Vagina (tissue), 2 donors: ENCODE data around the gene ZBTB7C. TPM values are rescaled to one million over a fixed set of nuclear protein-coding genes. Genes with fewer than 3 reads are reported as not detected.

Experiments
- DNase-seq, 2 donors: peaks; one replicate each; pipeline ENCODE4 v3.0.0-alpha.2; 2017; ENCODE audit errors: extremely low spot score in 2 of 2
- H3K27ac ChIP-seq: fragments of 200-600 bp; sonication (generic); one replicate; pipeline ENCODE4 v1.5.1; 2019
- H3K27me3 ChIP-seq: fragments of 200-600 bp; sonication (generic); one replicate; pipeline ENCODE4 v1.5.1; 2019
- H3K36me3 ChIP-seq, 2 donors: fragments of 200-600 bp; sonication (generic); one replicate each; pipeline ENCODE4 v1.5.1; 2017 to 2019
- H3K4me1 ChIP-seq: fragments of 200-600 bp; sonication (generic); one replicate; pipeline ENCODE4 v1.5.1; 2019
- H3K4me3 ChIP-seq, 2 donors: fragments of 200-600 bp; sonication (generic); 1 replicate in 1 of 2; 2 replicates in 1 of 2; pipeline ENCODE4 v1.5.1; 2016 to 2019
- H3K9me3 ChIP-seq: fragments of 200-600 bp; sonication (generic); one replicate; pipeline ENCODE4 v1.5.1; 2019
- POLR2A ChIP-seq, 2 donors: fragments of 450-650 bp; IDR thresholded peaks; one replicate each; pipeline ENCODE4 v1.6.1; 2017; ENCODE audit warnings: antibody characterized with exemption in 2 of 2, mild to moderate bottlenecking in 2 of 2, moderate library complexity in 2 of 2
- POLR2AphosphoS5 ChIP-seq, 2 donors: sonication (generic); formaldehyde crosslinking; IDR thresholded peaks; one replicate each; pipeline ENCODE4 v1.9.0; 2017; ENCODE audit warnings: antibody characterized with exemption in 2 of 2, mild to moderate bottlenecking in 2 of 2, low read depth in 1 of 2; ENCODE audit not compliant: insufficient read depth in 1 of 2
- intact Hi-C: fragments of 100-400 bp; cut with DNase I; formaldehyde crosslinking; loops from one replicate; pipeline ENCODE4 v1.15.1; 2023
- total RNA-seq: library from RNA; depleted of rRNA; stranded (reverse); fragments of >200 nt; gene quantifications from one replicate; pipeline ENCODE4 v1.2.3, GENCODE V29; 2016
- TF ChIP-seq, protein P1 (sequence below), 3 experiments: fragments of 450-650 bp in 2 of 3; fragments of 200-600 bp in 1 of 3; sonication (generic) in 1 of 3; IDR thresholded peaks; one replicate each; pipeline ENCODE4 v1.5.1; 2017 to 2019; ENCODE audit warnings: antibody characterized with exemption in 3 of 3, mild to moderate bottlenecking in 2 of 3, moderate library complexity in 2 of 3

The ZBTB7C gene
- total RNA-seq, 1 donor from 2014 or later, result 40.5 TPM

- H3K27ac ChIP-seq, result peak overlapping the region; percentile 64
- no peak for DNase-seq
- peaks cover 22% of the 10 kb centered on the region for H3K4me1 ChIP-seq
- peak; percentile 14 to 37 for TF ChIP-seq POLR2AphosphoS5 (IDR thresholded peaks at IDR 0.05; ENCODE audit: insufficient read depth in 1 of 2, low read depth in 1 of 2)
- TF ChIP-seq POLR2A (IDR thresholded peaks at IDR 0.05), result no peak
- no peak overlapping the region for H3K4me3 ChIP-seq
- intact Hi-C loops, result no loop called here
- no peaks in the 10 kb centered on the region for H3K36me3 ChIP-seq
- H3K9me3 ChIP-seq, result no peaks in the 10 kb centered on the region
- H3K27me3 ChIP-seq, result no peaks in the 10 kb centered on the region
Measured at GRCh38 chr18:48453330-48454066, 44.3 kb upstream of the ZBTB7C start.

GRCh38 chr18:48452861-48453323 is 43.7 kb upstream of the ZBTB7C start:
- Histone ChIP-seq H3K27ac (peak overlapping the region; percentile 64), H3K4me1 (peaks cover 22% of the 10 kb centered on the region), H3K4me3 (no peak overlapping the region), H3K36me3 (no peaks in the 10 kb centered on the region), H3K27me3 (no peaks in the 10 kb centered on the region), H3K9me3 (no peaks in the 10 kb centered on the region)
- intact Hi-C loops, result no loop called here
- DNase-seq, result no peak
- TF ChIP-seq POLR2A (IDR thresholded peaks at IDR 0.05) (no peak), POLR2AphosphoS5 (IDR thresholded peaks at IDR 0.05; ENCODE audit: insufficient read depth in 1 of 2, low read depth in 1 of 2) (no peak)
- TF ChIP-seq, protein P1, sequence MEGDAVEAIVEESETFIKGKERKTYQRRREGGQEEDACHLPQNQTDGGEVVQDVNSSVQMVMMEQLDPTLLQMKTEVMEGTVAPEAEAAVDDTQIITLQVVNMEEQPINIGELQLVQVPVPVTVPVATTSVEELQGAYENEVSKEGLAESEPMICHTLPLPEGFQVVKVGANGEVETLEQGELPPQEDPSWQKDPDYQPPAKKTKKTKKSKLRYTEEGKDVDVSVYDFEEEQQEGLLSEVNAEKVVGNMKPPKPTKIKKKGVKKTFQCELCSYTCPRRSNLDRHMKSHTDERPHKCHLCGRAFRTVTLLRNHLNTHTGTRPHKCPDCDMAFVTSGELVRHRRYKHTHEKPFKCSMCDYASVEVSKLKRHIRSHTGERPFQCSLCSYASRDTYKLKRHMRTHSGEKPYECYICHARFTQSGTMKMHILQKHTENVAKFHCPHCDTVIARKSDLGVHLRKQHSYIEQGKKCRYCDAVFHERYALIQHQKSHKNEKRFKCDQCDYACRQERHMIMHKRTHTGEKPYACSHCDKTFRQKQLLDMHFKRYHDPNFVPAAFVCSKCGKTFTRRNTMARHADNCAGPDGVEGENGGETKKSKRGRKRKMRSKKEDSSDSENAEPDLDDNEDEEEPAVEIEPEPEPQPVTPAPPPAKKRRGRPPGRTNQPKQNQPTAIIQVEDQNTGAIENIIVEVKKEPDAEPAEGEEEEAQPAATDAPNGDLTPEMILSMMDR (IDR thresholded peaks at IDR 0.05), result no peak

DNA sequence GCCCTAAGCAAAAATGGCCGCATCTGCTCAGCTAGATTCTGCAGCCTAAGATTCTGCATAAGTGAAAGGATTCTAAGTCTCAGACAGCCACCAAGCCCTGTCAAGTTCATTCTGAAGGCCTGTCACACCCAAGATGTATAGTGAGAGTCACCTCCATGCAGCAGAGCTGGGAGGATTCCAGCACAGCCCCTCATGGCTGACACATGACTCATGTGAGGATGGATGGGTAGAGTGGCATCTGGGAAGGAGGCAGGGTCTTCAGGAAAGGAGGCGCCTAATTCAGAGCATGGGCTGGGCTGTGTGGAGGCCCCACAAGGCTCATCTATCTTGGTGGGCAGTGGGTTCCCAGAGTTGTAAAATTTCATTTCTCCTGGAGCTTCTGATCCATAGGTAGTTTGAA is 41.5 kb upstream of the ZBTB7C start:
- Histone ChIP-seq H3K9me3 (no peaks in the 10 kb centered on the region), H3K27ac (no peak overlapping the region), H3K36me3 (no peaks in the 10 kb centered on the region), H3K27me3 (no peaks in the 10 kb centered on the region), H3K4me3 (no peak overlapping the region), H3K4me1 (peaks cover 34% of the 10 kb centered on the region)
- TF ChIP-seq, protein P1 (IDR thresholded peaks at IDR 0.05), result no peak
- TF ChIP-seq POLR2A (IDR thresholded peaks at IDR 0.05) (no peak), POLR2AphosphoS5 (IDR thresholded peaks at IDR 0.05; ENCODE audit: insufficient read depth in 1 of 2, low read depth in 1 of 2) (no peak)
- DNase-seq, result no peak
- intact Hi-C loops, result no loop called here

DNA sequence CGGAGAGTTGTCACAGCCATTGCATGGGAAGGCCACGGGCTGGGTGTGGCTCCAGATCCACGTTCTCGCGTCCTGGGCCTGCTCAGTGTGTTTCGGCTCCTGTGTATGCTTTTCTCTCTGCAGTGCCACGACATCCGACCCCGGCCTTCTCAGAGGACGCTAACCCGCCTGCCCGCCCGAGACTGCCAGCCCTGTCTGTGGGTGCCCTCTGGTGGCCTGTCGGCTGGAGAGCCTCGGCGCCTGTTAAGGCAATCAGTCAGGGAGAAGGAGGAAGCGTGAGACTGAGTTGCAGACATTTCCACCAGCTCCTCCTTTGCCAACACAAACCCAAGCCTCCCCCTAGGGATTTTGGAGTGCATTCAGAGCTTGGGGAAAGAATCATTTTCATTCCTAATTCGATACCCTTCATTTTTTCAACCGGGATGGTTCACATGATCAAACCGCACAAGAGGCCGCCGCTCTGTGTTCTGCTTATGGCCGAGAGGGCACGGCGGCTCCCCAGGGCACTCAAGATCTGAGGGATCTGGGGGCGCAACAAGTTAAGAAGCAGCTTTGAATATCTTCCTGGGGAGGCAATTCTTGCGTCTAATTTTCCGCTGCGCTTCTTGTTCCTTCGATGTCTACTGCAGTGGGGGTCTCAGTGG is 37.5 kb upstream of the ZBTB7C start:
- H3K27me3 ChIP-seq, result no peaks in the 10 kb centered on the region
- intact Hi-C loops, result loop anchor here (5.0 kb wide), 1 partner anchor 414 kb away; no protein-coding TSS in a partner anchor
- no peak overlapping the region for H3K27ac ChIP-seq
- peak in 1 of 2 donors; percentile 24 for TF ChIP-seq POLR2AphosphoS5 (IDR thresholded peaks at IDR 0.05; ENCODE audit: insufficient read depth in 1 of 2, low read depth in 1 of 2)
- TF ChIP-seq, protein P1 (IDR thresholded peaks at IDR 0.05), result peak; percentile 63 to 79 (median 71)
- no peak for TF ChIP-seq POLR2A (IDR thresholded peaks at IDR 0.05)
- H3K9me3 ChIP-seq, result no peaks in the 10 kb centered on the region
- H3K36me3 ChIP-seq, result no peaks in the 10 kb centered on the region
- no peak for DNase-seq
- H3K4me3 ChIP-seq, result no peak overlapping the region
- peaks cover 21% of the 10 kb centered on the region for H3K4me1 ChIP-seq

DNA sequence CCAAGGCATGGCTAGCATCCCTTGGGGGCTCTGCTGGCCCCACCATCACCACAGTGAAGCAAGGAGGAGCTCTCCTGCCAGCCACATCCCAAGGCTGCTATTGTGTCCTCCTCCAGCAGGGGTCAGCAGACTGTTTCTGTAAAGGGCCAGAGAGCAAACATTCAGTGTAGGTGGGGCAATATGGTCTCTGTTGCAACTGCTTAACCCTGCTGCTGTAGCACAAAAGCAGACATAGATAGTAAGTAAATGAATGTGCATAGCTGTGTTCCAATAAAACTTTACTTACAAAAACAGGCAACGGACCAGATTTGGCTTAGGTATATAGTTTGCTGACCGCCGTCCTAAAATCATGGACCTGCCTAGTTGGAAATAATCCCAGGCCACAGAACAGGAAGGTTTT is 36.4 kb upstream of the ZBTB7C start:
- no peaks in the 10 kb centered on the region for H3K36me3 ChIP-seq
- no peaks in the 10 kb centered on the region for H3K9me3 ChIP-seq
- H3K27ac ChIP-seq, result no peak overlapping the region
- TF ChIP-seq, protein P1 (IDR thresholded peaks at IDR 0.05), result peak; percentile 45 to 66 (median 58)
- TF ChIP-seq POLR2AphosphoS5 (IDR thresholded peaks at IDR 0.05; ENCODE audit: insufficient read depth in 1 of 2, low read depth in 1 of 2), result peak in 1 of 2 donors; percentile 44
- no peak for TF ChIP-seq POLR2A (IDR thresholded peaks at IDR 0.05)
- peaks cover 32% of the 10 kb centered on the region for H3K4me1 ChIP-seq
- intact Hi-C loops, result loop anchor here (5.0 kb wide), 1 partner anchor 413 kb away; no protein-coding TSS in a partner anchor
- H3K27me3 ChIP-seq, result no peaks in the 10 kb centered on the region
- DNase-seq, result no peak
- no peak overlapping the region for H3K4me3 ChIP-seq
